Measurements from ENCODE around the gene GPR31.
"Not testable (repeated sequence)": the region's sequence is repeated elsewhere in the genome, so short reads cannot be mapped to it uniquely, and the experiment has no call there.

GPR31 gene, protein sequence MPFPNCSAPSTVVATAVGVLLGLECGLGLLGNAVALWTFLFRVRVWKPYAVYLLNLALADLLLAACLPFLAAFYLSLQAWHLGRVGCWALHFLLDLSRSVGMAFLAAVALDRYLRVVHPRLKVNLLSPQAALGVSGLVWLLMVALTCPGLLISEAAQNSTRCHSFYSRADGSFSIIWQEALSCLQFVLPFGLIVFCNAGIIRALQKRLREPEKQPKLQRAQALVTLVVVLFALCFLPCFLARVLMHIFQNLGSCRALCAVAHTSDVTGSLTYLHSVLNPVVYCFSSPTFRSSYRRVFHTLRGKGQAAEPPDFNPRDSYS

DNA sequence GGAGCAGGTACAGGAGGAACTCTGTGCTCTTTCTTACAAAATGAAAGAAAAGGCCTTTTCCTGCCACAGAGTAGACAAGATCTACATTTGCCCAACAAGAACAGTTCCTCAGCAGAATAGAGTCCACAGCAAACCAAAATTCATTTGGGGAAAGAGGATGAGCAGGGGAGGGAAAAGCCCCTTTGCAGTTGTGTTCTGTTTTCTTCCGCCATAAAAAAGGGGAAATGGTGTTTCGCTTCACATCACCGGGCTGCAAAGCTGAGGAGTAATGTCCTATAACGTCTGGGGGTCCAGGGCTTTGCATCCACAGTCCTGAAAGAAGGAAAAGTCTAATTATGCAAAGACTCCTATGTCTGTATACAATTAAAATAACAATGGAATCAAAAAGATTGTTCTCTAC is at the start of gene GPR31:
Gene GPR31 (minus strand): TSS at position 118 of the 400 bp plus-strand sequence. CDS start 149 bp downstream, outside the sequence.
- no peak for DNase-seq

DNA sequence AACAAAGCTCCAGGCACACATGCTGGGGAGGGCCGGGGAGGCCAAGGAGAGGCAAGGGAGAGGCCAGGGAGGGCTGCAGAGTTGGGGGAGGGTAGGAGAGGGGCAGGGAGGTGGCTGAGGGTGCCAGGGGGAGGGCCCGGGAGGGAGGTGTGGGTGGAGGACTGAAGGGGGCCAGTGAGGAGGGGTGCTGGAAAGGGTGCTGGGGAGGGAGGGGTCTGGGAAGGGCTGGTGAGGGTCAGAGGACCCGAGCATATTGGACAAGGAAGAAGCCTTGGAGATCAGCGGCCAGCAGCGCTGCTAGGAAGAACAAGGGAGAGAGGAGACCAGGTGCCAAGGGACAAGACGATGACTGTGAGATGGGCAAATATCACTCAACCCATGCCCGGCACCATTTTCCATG is 49.7 kb upstream of the GPR31 start:
- DNase-seq = no peak

DNA sequence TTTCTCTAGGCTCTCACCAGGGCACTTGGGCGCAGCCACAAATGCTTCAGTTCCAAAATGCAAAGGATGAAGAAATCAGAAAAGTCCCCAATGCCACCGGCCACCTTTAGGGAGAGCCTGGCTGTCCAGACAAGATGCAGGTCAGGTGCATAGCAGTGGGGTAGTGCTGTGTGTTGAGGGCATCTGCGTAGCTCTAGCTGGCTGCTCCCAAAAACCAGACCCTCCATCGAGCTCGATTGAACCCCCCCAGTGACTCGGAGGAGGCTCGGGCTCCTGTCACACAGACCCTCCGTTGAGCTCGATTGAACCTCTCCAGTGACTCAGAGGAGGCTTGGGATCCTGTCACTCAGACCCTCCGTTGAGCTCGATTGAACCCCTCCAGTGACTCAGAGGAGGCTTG is 47.5 kb upstream of the GPR31 start:
- DNase-seq = not testable (repeated sequence)

DNA sequence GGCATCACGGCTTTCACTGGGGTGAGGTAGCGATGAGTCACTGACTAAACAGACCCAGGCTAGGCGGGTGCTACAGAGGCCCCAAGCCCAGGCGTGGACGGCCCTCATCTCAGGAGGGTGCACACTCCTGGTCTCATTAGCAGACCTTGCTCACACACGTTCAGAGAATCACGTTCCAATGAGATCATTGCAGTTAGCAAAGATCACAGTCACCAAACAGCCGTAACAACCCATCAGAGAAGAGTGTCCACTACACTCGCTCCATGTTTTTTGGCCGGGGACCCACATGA is 46.2 kb upstream of the GPR31 start:
- DNase-seq = not testable (repeated sequence)

DNA sequence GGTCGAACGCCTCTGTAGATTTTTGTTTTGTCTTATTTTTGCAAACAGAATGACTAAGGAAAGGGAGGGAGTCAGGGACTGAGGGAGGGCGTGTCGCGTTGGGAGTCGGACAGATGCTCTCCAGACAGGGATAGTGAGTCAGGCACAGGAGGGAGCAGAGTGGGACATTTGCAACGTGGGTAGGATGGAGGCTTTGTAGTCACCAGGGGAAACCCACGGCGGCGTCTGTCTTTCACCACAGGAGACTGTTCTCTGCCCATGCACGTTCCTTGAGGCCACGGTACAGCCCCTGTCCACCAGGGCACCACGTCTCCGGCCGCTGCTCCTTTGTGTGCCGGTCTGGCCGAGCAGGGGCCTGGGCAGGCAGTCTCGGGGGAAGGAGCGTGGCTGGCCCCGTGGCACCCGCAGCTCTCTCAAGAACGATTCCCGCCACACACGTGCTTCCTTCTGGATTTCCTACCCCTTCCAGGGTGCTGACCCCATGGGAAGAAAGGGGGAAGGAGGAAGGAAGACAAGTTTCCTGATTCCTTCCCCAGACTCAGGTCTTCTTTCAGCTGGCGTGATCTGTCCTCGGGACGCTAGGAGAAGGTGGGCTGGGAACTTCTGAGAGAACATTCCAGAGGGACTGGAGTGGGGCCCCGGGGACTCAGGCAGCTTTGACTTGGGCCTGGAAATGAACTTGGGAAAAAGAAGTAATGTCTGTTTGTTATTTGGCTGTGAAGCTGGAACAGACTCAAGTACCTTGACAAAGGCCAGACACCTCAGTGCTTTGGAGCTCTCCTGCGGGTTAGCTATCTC is 45.7 kb upstream of the GPR31 start:
- DNase-seq = not testable (repeated sequence)

DNA sequence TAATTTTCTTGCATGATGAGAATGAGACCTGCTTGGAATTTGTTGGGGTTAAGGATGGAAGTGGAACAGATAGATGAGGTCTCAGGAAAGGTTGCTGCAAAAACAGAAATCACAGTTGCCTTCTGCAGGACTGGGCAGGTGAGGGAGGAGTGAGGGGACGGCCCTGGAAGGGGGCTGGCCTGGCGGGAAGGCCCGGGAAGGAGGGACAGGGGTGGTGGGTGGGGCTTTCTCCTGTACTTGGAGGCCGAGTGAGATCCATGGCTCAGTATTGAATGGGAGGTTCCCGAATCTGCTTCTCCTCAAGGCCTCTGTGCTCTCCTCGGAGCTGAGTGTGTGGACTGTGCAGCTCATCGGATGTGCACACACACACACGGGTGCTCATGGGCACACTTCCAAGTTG is 44.8 kb upstream of the GPR31 start:
- not testable (repeated sequence) for DNase-seq

DNA sequence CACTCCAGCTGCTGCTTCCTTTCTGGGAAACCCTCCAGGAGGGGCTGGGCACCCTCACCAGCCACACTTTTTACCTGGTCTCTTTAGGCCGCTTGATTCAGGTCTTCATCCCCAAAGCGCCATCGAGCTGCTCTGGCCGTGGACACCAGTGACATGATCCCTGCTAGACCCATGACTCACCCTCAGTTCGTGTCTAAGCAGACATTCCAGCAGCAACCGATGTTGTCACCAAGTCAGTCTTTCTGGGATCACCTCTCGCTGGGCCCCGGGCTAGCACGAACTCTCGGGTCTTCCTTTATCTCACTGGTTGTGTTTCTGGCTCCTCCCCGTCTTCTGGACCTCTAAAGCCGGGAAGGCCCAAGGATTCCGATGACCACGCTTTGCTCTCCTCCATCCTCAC is 43.0 kb upstream of the GPR31 start:
- DNase-seq = no peak

DNA sequence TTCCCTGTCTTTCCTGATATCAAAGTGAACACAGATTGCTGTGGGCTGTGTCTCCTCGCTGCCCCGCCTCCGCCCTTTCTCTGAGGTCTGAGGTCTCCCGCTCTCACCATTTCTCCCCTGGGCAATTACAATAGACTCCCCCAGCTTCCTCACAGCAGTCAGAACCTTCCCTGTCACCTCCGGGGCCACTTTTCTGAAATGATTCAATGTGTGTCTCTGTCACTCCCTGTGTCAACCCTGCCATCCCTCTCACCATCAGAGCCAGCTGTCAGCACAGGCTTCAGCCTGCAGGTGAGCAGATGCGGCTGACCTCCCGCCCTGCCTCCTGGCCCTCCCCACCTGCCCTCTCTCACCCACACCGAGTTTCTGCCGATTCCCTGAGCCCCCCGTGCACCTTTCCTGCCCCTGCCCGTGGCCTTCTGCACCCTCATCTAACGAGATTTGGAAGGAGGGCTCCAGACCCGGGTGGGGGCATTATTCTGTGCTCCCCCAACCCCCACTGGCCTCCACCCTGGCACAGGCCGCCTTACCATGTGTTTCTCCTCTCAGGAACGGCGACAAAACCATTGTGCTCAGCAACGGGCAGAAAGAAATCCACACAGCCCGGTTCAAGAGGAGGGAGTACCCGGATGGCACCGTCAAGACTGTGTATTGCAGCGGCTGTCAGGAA is 38.3 kb upstream of the GPR31 start:
- DNase-seq = not testable (repeated sequence)

DNA sequence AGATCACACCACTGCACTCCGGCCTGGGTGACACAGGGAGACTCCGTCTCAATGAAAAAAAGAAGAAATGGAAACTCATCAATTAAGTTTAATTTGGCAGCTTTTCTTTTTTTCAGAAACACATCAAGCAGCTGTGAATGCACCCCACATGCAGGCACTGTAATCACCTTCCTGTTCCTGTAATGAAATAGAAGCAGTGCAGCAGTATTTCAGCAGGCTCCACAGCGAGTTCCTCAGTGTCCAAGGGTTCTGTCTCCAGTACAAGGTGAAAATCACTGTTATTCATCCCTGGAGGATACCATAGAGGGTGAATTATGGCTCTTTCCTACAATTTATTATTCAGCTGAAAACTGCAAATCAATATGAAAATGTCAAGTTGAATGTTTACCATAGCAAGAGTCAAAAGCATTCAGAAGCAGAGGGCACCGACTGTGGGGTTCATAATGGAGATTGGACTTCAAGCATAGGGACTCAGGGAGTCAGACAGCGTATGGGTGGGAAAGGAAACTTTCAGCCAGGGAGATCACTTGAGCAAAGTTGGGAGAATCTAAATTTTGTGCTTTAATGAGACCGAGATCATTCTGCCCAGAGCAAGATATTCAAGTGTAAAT is 35.8 kb upstream of the GPR31 start:
- not testable (repeated sequence) for DNase-seq

DNA sequence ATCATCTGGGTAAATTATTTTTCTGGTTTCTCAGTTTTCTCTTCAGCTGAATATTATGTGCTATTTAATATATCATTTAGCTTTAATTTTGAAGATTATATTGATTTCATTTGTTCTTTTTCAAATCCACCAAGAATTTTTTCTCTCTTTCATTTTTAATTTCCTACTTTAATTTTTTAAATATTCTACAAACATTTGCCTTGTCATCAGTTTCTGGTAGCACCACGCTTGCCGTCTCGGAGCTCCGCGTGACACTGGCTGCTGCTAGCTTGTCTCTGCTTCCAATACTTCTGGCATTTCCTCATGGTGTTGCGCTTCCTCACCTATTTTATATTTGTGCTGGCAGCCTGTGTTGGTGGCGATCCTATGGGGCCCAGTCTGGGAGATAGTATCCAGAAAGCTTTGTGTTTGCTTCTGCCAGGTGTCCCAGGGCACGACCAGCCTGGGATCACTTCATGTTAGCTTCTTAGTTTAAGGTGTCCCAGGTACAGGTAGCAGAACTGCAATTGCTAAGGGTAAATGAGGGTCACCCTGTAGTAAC is 33.3 kb upstream of the GPR31 start:
- not testable (repeated sequence) for DNase-seq

DNA sequence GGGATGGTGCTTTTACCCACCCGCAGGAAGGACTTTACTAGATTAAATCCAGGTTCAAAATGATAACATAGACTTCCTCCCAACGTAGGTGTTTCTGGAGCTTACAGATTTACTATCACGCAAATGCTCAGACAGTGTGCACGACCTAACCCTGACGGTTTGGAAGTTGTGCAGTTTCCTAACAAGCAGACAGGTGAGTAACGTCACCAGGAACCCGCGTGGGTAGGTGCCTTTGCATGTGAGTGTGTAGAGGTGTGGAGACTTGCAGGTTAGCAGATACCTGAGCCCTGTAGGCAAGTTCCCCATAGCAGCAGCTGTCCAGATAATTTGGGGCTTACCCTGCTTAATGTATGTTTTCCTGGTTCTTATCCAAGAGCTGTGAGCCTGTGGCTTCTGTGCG is 29.5 kb upstream of the GPR31 start:
- DNase-seq = not testable (repeated sequence)

DNA sequence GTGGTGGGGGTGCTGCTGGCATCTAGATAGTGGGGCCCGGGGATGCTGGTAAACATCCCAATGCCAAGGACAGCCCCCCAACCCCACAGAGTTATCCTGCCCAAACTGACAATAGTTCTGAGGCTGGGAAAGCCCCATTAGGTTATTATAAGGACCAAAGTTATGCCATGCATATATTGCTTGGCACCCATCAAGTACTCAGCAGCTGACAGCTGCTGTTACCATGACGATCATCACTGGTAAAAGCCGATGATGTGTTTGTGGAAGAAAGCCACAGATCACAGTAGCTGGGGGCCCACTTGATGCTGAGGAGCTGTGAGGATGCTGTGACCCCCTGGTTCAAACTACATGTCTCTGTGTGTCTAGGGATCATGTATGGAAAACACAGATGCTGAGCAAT is 27.3 kb upstream of the GPR31 start:
- DNase-seq = not testable (repeated sequence)

DNA sequence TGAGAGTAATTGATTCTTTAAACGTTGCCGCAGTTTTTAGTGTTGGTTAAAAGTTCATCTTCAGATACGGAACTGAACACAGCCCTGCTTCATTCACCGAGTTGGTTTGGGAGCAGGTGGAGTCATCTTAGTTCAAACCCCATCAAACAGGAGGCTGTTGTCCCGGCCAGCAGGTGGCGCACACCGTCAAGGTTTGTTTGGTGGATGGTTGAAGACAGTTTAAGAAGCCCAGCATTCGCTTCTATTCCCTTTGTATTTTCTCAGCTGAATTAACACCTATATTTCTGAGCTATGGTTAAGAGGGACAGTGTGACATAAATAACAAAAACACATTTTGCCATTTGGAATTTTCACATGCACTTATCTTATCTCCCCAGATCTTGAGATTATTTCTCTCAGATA is 25.1 kb upstream of the GPR31 start:
- DNase-seq = not testable (repeated sequence)

DNA sequence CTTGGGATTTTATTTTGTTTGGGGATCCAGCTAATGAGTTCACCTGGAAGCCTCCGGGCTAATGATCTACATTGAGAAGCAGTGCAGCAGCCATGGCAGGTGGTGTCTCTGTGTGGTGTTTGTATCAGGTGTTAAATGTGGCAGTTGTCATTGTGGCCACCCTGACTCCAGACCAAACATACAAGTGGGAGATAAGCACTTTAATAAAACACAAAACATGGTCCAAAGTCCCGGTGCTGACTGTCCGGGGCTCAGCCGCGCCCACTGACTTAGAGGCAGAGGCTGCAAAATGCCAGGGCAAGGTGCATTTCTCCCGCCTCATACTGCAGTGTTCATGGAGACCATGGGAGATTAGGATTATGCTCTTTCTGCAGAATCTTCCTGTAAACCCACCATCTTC is 23.6 kb upstream of the GPR31 start:
- not testable (repeated sequence) for DNase-seq

DNA sequence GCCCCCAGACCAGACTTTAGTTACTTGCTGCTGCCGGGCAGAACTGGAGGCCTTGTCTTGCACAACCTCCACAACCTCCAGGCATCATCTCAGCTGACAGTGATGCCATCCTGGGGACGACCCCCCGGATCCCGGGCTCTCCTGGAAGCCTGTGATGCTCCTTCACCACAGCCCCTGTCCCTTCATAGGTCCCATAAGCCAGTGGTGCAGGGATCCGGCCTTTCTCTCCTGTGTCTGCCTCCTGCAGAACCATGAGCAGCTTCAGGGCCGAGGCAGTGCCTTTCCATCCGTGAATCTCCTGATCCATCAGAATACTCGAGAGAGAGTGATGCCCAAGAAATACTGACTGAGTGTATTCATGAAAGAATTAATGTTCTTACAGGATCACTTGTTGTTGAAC is 22.3 kb upstream of the GPR31 start:
- DNase-seq = not testable (repeated sequence)

DNA sequence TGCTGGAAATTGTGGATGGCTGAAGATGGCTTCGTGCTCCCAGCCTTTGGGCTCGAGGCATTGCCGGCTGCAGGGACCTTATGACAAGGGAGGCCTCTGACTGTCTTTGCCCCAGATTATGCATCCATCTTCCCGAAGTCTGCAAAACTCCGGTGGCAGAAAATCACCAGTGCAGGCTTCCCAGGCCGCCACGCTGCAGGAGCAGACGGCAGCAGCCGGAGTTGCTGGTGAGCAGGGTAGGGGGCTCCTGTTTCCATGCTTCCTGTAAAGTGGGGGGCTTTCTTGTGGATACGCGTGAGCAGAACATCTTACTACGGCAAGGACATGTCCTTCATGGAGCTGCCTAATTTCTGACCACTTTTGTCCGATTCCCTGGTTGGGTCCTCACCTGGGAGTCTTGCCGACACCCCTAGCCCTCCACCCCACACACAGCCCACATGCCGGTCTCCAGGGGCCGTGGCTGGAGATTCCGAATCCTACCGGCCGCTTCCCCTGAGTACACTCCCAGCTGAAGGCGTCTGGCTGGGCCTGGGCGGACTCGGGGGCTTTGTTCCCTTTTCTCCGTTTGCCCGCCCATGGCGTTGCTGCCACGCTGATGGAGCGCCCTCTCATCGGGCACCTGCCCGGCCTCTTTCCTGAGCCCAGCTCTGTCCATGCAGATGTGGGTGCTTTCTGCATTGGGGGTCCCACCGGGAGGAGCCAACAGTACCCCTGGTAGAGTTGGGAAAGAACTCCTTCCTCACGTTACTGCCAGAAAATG is 21.3 kb upstream of the GPR31 start:
- DNase-seq = not testable (repeated sequence)

DNA sequence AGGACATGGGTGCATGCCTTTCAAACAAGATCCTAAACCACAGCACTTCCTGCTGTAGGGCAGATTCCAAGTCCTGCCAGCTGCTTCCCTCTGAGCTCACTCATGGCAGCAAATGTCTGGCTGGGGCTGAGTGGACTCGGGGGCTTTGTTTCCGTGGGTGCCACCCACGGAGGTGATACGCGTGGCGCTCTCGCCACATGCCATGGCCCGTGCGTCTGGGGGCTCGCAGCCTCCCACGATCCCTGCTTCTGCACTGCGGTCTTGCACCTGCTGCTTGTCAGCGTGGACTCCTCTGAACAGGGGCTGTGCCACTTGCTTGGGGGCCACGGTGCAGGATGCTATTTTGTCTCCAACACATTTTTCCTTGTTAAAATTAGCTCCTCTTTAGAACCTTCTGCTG is 19.5 kb upstream of the GPR31 start:
- not testable (repeated sequence) for DNase-seq

DNA sequence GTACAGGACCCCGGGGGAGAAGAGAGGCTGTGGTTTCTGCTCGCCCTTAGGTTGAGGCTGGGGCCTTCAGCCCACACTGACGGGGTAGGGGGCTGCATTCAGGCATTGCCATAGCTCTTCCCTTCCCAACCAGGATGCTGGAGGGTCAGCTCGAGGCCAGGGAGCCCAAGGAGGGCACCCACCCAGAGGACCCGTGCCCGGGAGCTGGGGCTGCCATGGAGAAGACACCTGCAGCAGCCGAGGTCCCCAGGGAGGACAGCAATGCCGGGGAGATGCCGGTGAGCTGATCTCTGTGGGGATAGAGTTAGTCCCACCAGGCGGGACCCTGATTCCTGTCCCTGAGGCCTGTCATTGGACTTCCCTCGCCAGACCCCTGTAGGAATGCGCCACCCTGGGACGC is 14.2 kb upstream of the GPR31 start:
- not testable (repeated sequence) for DNase-seq

DNA sequence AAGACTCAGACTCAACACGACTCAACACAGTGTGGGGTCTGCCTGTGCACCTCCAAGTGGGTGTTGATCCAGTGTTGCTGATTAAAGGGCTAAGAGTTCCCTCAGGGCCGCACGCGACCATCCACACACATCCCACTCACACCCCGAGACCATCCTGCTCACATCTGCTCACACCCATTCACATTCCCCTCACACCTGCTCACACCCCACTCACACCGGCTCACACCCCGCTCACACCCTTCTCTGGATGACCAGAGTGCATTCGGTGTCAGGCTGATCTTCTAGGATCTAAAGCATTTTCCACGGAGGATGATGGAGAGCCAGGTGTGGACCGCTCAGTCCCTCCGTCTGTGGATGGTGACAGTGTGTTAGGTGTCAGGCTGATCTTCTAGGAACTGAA is 13.5 kb upstream of the GPR31 start:
- not testable (repeated sequence) for DNase-seq

DNA sequence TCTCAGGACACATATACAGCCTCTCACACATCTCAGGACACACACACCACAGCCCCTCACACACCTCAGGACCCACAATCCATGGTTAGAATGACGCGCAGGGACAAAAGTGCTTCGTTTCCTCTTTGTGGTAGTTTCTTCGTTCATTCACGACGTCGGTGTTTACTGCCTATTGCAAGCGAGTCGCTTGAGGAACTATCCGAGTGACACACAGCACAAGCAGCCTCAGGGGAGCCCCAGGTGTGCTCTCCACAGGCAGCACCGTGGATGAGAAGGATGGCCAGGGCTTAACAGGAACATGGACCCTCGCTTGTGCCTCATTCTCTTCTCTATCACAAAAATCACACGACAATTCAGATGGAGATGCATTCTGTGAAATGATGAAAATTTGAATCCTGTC is 12.1 kb upstream of the GPR31 start:
- DNase-seq = not testable (repeated sequence)

DNA sequence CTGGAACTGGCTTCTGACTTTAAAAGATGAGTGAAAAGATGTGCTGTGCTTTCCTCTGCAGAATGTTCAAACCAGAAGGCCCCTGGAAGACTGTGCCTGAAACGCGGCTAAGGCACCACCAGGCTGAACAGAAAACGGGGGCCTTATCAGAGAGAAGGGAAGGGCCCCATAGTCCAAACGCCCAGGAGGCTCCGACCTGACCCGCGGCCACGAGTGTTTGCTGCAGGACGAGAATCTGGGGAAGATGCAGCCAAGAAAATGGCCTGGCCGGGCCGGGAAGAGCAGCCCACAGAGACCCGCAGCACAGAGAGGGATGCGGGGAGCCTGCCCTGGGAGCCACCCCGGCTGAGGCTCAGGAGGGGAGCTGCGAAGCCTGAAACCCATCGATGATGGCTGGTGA is 10.5 kb upstream of the GPR31 start:
- DNase-seq = not testable (repeated sequence)

DNA sequence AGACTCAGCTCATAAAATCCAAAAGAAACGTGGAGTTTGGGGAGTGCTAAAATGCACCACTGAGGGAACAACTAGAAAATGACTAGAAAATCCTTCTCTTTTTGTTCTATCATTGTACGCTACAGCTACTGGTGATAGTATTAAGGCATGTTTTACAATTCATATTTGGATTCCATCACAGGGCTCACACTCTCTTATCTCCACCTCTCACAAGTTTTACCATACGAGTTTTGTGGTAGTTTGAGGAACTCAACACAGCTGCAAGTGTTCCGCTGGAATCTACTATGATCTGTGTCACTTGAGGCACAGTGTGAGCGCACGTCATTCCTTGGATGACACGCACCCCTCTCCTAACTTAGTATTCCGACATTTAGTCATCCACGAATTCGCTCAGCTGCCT is 9.9 kb upstream of the GPR31 start:
- not testable (repeated sequence) for DNase-seq
